B cell (primary cell): ENCODE data around the gene MON2.

ENCODE experiments used
- EZH2 ChIP-seq: IDR thresholded peaks from 2 replicates; pipeline ENCODE4 v1.6.1; 2012; ENCODE audit warnings: borderline replicate concordance, low read depth, mild to moderate bottlenecking, moderate library complexity, low read length; ENCODE audit not compliant: insufficient read depth, poor library complexity, severe bottlenecking
- TF ChIP-seq, protein P1 (sequence below): fragments of 200-600 bp; IDR thresholded peaks from one replicate; pipeline ENCODE4 v1.8.0; 2022; ENCODE audit warnings: antibody characterized with exemption, mild to moderate bottlenecking

DNA sequence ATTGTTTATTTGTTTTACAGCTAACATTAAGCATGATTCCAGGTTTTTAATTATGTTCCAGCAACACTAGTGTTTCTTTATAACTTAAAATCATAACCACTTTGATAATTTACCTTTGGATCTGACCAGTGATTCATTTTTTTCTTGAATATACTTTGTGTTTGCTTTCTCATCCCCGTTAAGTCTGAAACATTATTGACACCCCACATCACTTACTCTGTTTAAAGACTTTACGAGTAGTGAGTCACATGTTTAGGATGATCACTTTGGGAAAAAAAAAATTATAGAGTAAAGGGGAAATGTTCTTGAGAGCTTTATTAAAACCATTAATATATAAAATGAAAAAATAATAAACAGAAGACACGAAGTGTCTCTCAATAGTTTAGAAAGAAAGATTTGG lies 132.2 kb downstream of the MON2 start:
- TF ChIP-seq, protein P1, sequence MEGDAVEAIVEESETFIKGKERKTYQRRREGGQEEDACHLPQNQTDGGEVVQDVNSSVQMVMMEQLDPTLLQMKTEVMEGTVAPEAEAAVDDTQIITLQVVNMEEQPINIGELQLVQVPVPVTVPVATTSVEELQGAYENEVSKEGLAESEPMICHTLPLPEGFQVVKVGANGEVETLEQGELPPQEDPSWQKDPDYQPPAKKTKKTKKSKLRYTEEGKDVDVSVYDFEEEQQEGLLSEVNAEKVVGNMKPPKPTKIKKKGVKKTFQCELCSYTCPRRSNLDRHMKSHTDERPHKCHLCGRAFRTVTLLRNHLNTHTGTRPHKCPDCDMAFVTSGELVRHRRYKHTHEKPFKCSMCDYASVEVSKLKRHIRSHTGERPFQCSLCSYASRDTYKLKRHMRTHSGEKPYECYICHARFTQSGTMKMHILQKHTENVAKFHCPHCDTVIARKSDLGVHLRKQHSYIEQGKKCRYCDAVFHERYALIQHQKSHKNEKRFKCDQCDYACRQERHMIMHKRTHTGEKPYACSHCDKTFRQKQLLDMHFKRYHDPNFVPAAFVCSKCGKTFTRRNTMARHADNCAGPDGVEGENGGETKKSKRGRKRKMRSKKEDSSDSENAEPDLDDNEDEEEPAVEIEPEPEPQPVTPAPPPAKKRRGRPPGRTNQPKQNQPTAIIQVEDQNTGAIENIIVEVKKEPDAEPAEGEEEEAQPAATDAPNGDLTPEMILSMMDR, result no peak
- TF ChIP-seq EZH2, result no peak
